Neural progenitor cell (in vitro differentiated cells): Measurements from ENCODE around the gene ERAP2. TPM values are rescaled to one million over a fixed set of nuclear protein-coding genes. Genes with fewer than 3 reads are reported as not detected.

ENCODE experiments used
- DNase-seq: peaks from one replicate; pipeline ENCODE4 v3.0.0-alpha.2; 2016; ENCODE audit warnings: low spot score
- H2AFZ ChIP-seq: fragments of 200-600 bp; sonication (generic); replicated peaks from 2 replicates; pipeline ENCODE4 v1.6.1; 2016; ENCODE audit warnings: antibody characterized with exemption
- H3F3A ChIP-seq: fragments of 200-600 bp; sonication (generic); 2 replicates; pipeline ENCODE4 v1.6.1; 2016; ENCODE audit warnings: antibody characterized with exemption, low read depth
- H3K27ac ChIP-seq: fragments of 200-600 bp; sonication (generic); 2 replicates; pipeline ENCODE4 v1.5.1; 2016; ENCODE audit warnings: mild to moderate bottlenecking
- H3K27me3 ChIP-seq: fragments of 200-600 bp; sonication (generic); 2 replicates; pipeline ENCODE4 v1.6.1; 2016; ENCODE audit warnings: mild to moderate bottlenecking, moderate library complexity
- H3K36me3 ChIP-seq: fragments of 200-600 bp; sonication (generic); 2 replicates; pipeline ENCODE4 v1.5.1; 2016
- H3K4me1 ChIP-seq: fragments of 200-600 bp; sonication (generic); 2 replicates; pipeline ENCODE4 v1.6.1; 2016; ENCODE audit warnings: mixed run types
- H3K4me2 ChIP-seq: fragments of 200-600 bp; sonication (generic); 2 replicates; pipeline ENCODE4 v1.6.1; 2016
- H3K4me3 ChIP-seq: fragments of 200-600 bp; sonication (generic); 2 replicates; pipeline ENCODE4 v1.5.1; 2016
- H3K79me2 ChIP-seq: fragments of 200-600 bp; sonication (generic); 2 replicates; pipeline ENCODE4 v1.6.1; 2016; ENCODE audit warnings: low read depth
- H3K9ac ChIP-seq: fragments of 200-600 bp; sonication (generic); 2 replicates; pipeline ENCODE4 v1.6.1; 2016
- H3K9me3 ChIP-seq: fragments of 200-600 bp; sonication (generic); 2 replicates; pipeline ENCODE4 v1.5.1; 2016; ENCODE audit warnings: low read depth
- H4K20me1 ChIP-seq: fragments of 200-600 bp; sonication (generic); 2 replicates; pipeline ENCODE4 v1.6.1; 2016; ENCODE audit warnings: low read depth
- H3K27ac Mint-ChIP-seq: 3 replicates; pipeline ENCODE4 v1.8.0; 2021; ENCODE audit warnings: mixed read lengths
- H3K27me3 Mint-ChIP-seq: 2 replicates; pipeline ENCODE4 v1.8.0; 2022; ENCODE audit warnings: low read depth, mild to moderate bottlenecking, inconsistent platforms, moderate library complexity, mixed read lengths; ENCODE audit not compliant: insufficient read depth
- H3K36me3 Mint-ChIP-seq: 3 replicates; pipeline ENCODE4 v1.8.0; 2021; ENCODE audit warnings: mixed read lengths
- H3K4me1 Mint-ChIP-seq: 3 replicates; pipeline ENCODE4 v1.8.0; 2021; ENCODE audit warnings: mixed read lengths
- H3K4me3 Mint-ChIP-seq: 3 replicates; pipeline ENCODE4 v1.8.0; 2021; ENCODE audit warnings: mild to moderate bottlenecking, moderate library complexity, mixed read lengths
- H3K9me3 Mint-ChIP-seq: 3 replicates; pipeline ENCODE4 v1.8.0; 2020; ENCODE audit warnings: mixed read lengths
- EZH2 ChIP-seq: fragments of 200-600 bp; sonication (generic); IDR thresholded peaks from 2 replicates; pipeline ENCODE4 v1.6.1; 2017; ENCODE audit warnings: antibody characterized with exemption, mild to moderate bottlenecking, moderate library complexity
- EZH2phosphoT487 ChIP-seq: fragments of 200-600 bp; sonication (generic); IDR thresholded peaks from 2 replicates; pipeline ENCODE4 v1.6.1; 2017; ENCODE audit warnings: antibody characterized with exemption
- total RNA-seq: library from RNA; depleted of rRNA; stranded (reverse); fragments of >200 nt; gene quantifications from 2 replicates; pipeline ENCODE4 v1.2.3, GENCODE V29; 2015; ENCODE audit warnings: low replicate concordance
- TF ChIP-seq, protein P1 (sequence below): fragments of 200-600 bp; sonication (generic); IDR thresholded peaks from 2 replicates; pipeline ENCODE4 v1.5.1; 2017; ENCODE audit warnings: antibody characterized with exemption, mild to moderate bottlenecking

The ERAP2 gene
- total RNA-seq, 1 donor from 2014 or later = not detected

DNA sequence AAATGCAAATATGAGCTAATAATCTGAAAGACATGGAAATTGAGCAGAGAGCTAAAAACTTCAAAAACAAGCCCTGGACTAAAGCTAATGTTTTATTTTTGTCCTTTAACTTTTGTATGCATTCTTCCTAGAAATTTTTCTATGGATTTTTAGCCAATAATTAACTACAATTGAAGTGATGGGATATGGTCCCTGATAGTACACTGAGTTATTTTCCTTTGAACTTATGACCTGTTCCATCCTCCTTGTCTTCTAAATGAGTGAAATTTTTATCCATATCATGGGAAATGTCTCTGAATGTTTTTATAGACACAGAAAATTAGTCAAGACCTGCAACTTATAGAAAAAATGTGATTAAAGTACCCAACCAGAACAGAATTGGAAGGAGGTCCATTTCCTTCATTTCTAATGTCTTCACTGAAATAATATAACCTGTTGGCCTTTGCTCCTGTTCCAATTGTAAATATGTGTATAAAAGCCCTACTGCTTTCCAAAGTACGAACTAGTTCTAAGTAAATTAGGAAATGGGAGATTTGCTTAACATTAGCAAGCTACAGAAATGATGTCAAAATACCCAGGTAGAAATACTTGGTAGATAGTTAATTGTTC is 11.3 kb upstream of the ERAP2 start:
- Histone ChIP-seq H3K4me2 (no peak overlapping the region), H3K79me2 (no peaks in the 10 kb centered on the region), H3K9ac (no peak overlapping the region), H3K36me3 (no peaks in the 10 kb centered on the region), H2AFZ (no peak overlapping the region), H3K27ac (no peak overlapping the region), H3F3A (peaks cover 4% of the 10 kb centered on the region), H4K20me1 (no peaks in the 10 kb centered on the region), H3K9me3 (no peaks in the 10 kb centered on the region), H3K4me3 (no peak overlapping the region), H3K4me1 (peaks cover 15% of the 10 kb centered on the region), H3K27me3 (no peaks in the 10 kb centered on the region)
- no peak for DNase-seq
- Mint-ChIP-seq H3K27me3 (peaks cover 3% of the 10 kb centered on the region), H3K4me3 (no peak overlapping the region), H3K9me3 (no peaks in the 10 kb centered on the region), H3K36me3 (no peaks in the 10 kb centered on the region), H3K27ac (no peak overlapping the region), H3K4me1 (peaks cover 10% of the 10 kb centered on the region)
- TF ChIP-seq, protein P1, sequence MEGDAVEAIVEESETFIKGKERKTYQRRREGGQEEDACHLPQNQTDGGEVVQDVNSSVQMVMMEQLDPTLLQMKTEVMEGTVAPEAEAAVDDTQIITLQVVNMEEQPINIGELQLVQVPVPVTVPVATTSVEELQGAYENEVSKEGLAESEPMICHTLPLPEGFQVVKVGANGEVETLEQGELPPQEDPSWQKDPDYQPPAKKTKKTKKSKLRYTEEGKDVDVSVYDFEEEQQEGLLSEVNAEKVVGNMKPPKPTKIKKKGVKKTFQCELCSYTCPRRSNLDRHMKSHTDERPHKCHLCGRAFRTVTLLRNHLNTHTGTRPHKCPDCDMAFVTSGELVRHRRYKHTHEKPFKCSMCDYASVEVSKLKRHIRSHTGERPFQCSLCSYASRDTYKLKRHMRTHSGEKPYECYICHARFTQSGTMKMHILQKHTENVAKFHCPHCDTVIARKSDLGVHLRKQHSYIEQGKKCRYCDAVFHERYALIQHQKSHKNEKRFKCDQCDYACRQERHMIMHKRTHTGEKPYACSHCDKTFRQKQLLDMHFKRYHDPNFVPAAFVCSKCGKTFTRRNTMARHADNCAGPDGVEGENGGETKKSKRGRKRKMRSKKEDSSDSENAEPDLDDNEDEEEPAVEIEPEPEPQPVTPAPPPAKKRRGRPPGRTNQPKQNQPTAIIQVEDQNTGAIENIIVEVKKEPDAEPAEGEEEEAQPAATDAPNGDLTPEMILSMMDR = no peak
- no peak for TF ChIP-seq EZH2
- no peak for TF ChIP-seq EZH2phosphoT487

DNA sequence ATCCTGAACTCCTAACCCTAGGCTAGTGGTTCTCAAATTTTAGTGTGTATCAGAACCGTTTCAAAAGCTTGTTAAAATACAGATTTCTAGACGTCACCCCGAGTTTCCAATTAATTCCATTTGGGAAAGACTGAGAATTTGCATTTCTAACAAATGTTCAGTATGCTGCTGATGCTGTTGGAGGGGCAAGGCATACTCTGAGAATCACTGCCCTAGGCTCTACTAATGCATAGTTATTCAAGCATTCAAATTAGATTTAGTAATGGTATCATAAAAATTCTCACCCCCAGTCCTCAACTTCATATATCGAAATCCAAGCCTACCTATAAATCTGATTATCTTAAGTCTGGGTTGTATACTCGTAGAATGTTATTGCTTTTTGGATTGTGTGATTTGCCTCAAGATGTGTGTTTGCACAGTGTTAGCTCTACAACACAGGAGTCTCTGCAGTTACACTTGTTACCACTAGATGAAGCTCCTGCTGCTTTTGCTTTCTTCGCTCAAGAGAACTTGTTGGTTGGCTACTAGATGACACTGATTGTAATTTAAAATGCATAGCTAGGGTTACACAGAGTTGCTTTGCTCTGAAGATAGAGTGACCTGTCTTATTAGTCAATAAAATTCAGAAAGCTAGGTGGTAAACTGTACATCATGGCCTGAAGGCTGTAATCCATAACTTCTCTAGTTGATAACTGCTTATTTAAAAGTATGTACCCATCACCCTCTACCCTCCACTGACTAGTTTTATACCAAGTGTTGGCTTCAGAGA is 7.5 kb upstream of the ERAP2 start:
- no peaks in the 10 kb centered on the region for H3K79me2 ChIP-seq
- peaks cover 28% of the 10 kb centered on the region for H3K4me1 ChIP-seq
- TF ChIP-seq EZH2 = no peak
- TF ChIP-seq EZH2phosphoT487 = no peak
- TF ChIP-seq, protein P1 = peak; percentile 74
- H3K27me3 ChIP-seq = no peaks in the 10 kb centered on the region
- peak; percentile 73 for DNase-seq
- peaks cover 14% of the 10 kb centered on the region for H3F3A ChIP-seq
- Mint-ChIP-seq H3K9me3 (no peaks in the 10 kb centered on the region), H3K27ac (no peak overlapping the region), H3K4me3 (no peak overlapping the region), H3K36me3 (no peaks in the 10 kb centered on the region), H3K27me3 (peaks cover 3% of the 10 kb centered on the region), H3K4me1 (peaks cover 25% of the 10 kb centered on the region)
- H3K4me3 ChIP-seq = no peak overlapping the region
- H4K20me1 ChIP-seq = no peaks in the 10 kb centered on the region
- H3K9ac ChIP-seq = no peak overlapping the region
- no peaks in the 10 kb centered on the region for H3K9me3 ChIP-seq
- no peak overlapping the region for H2AFZ ChIP-seq
- no peak overlapping the region for H3K27ac ChIP-seq
- H3K36me3 ChIP-seq = no peaks in the 10 kb centered on the region
- no peak overlapping the region for H3K4me2 ChIP-seq

DNA sequence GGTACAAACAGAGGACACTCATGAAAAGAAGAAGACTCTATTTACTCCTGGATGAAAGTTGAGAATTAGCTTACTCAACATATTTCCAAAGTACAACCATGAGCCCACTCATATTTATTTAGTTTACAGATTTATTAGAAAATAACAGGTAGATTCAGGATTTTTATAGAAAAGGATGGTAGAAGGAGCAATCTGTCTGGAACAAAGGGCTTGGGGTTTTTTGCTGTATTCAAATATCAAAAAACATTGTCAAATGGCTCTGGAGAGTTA is 7.0 kb upstream of the ERAP2 start:
- no peak overlapping the region for H3K4me3 Mint-ChIP-seq
- H3K27ac Mint-ChIP-seq = no peak overlapping the region
- Histone ChIP-seq H3K79me2 (no peaks in the 10 kb centered on the region), H3K4me3 (no peak overlapping the region), H4K20me1 (no peaks in the 10 kb centered on the region), H2AFZ (peak overlapping the region; percentile 51), H3K9ac (no peak overlapping the region), H3K4me2 (no peak overlapping the region), H3K4me1 (peaks cover 31% of the 10 kb centered on the region), H3K36me3 (no peaks in the 10 kb centered on the region), H3K27ac (no peak overlapping the region), H3K9me3 (no peaks in the 10 kb centered on the region), H3F3A (peaks cover 14% of the 10 kb centered on the region), H3K27me3 (no peaks in the 10 kb centered on the region)
- peaks cover 25% of the 10 kb centered on the region for H3K4me1 Mint-ChIP-seq
- no peaks in the 10 kb centered on the region for H3K9me3 Mint-ChIP-seq
- H3K36me3 Mint-ChIP-seq = no peaks in the 10 kb centered on the region
- no peak for TF ChIP-seq EZH2
- no peak for TF ChIP-seq EZH2phosphoT487
- TF ChIP-seq, protein P1 = no peak
- no peak for DNase-seq
- peaks cover 3% of the 10 kb centered on the region for H3K27me3 Mint-ChIP-seq
